COLO668 (cell line): ENCODE data around the gene TMEM179B.

Experiments used
- DNase-seq: peaks from one replicate; lab custom pipeline; 2025; ENCODE audit not compliant: unreplicated experiment; lab: John Stamatoyannopoulos, UW

Gene TMEM179B

DNA sequence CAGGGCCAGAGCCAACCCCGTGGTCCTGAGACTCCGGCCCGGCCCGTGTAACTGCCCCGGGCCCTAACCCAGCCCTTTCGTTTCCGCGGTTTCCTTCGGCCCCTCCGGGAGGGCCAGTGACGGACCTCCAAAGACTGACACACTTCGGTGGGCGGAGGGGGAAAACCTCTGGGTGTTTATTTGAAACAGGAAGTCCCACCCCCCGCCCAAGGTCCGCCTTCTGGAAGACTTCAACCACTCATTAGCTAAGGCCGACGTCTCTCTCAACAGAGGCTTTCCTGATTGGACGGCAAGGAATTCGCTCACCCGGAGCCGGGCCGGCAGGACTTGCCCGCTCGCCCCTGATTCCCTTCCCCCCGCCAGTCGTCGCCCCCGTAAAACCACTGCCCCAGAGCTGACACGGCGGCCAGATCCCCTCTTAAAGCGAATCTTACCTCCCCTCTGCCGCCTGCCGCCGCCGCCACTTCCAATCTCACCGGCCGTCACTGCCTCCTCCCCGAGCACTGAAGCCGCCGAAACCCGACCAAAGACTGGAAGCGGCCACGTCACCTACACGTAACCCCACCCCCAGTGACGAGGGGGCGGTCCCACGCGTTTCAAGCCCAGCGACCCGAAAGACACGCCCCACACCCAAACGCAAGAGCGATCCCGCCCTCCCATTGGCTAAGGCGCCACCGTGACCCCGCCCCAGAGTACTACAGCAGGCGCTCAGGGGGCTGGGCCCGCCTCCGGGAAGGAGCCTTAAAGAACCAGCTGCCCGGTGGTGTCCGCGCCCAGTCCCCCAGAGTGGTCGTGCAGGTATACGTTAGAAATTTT is 44.5 kb downstream of the TMEM179B start, which contains the start of gene STX5:
Gene STX5 (minus strand): TSS at position 532 of the 816 bp plus-strand sequence. CDS start 808 bp downstream, outside the sequence.
- DNase-seq, result peak; percentile 99

- DNase-seq, result peak; percentile 65
Observed at GRCh38 chr11:62832336-62833234, 45.4 kb downstream of the TMEM179B start, which contains the start of gene TEX54. TSS of gene TEX54 (minus strand) at chr11:62832841.

GRCh38 chr11:62835336-62835735 is 48.1 kb downstream of the TMEM179B start:
- DNase-seq, result no peak

GRCh38 chr11:62839050-62839945 is 52.1 kb downstream of the TMEM179B start, which contains the start of gene WDR74:
TSS of gene WDR74 (minus strand) at chr11:62839590. CDS start at chr11:62839570, 20 bp downstream.
- DNase-seq, result peak; percentile 94
